Breast epithelium (tissue), 3 donors: ENCODE results near the gene MCM3AP.

ENCODE experiments used
- CTCF ChIP-seq, 3 donors: fragments of 450-650 bp; IDR thresholded peaks; one replicate each; pipeline ENCODE4 v1.5.1; 2016 to 2017; ENCODE audit warnings: antibody characterized with exemption in 3 of 3, mild to moderate bottlenecking in 3 of 3, moderate library complexity in 3 of 3
- POLR2A ChIP-seq: fragments of 450-650 bp; IDR thresholded peaks from one replicate; pipeline ENCODE4 v1.6.1; 2016; ENCODE audit warnings: antibody characterized with exemption, mild to moderate bottlenecking, moderate library complexity
- POLR2AphosphoS5 ChIP-seq, 3 donors: sonication (generic); formaldehyde crosslinking; IDR thresholded peaks; one replicate each; pipeline ENCODE4 v1.6.1; 2017; ENCODE audit warnings: antibody characterized with exemption in 3 of 3

- TF ChIP-seq CTCF (IDR thresholded peaks at IDR 0.05) (no peak), POLR2A (no peak), POLR2AphosphoS5 (IDR thresholded peaks at IDR 0.05) (no peak)
Observed at GRCh38 chr21:46189213-46189958, 96.0 kb downstream of the MCM3AP start.
